ENCODE data around the gene ANO3.
A peak's percentile ranks its signal among the peaks of the same experiment; 100 is the strongest.

Gene ANO3

GRCh38 chr11:26649884-26650283, 318.0 kb downstream of the ANO3 start:
- DNase-seq = peak; percentile 86

GRCh38 chr11:26651916-26652315, 320.0 kb downstream of the ANO3 start:
- no peak for DNase-seq

GRCh38 chr11:26655287-26655686, 323.4 kb downstream of the ANO3 start:
- no peak for DNase-seq

GRCh38 chr11:26662916-26663315, 331.0 kb downstream of the ANO3 start:
- no peak for DNase-seq

GRCh38 chr11:26665036-26665435, 333.1 kb downstream of the ANO3 start:
- DNase-seq = no peak

- no peak for DNase-seq
Observed at GRCh38 chr11:26665946-26666345, 334.0 kb downstream of the ANO3 start.

- DNase-seq = no peak
Observed at GRCh38 chr11:26675233-26675928, 343.5 kb downstream of the ANO3 start.

GRCh38 chr11:26676641-26677040, 344.7 kb downstream of the ANO3 start:
- no peak for DNase-seq

- DNase-seq = no peak
Observed at GRCh38 chr11:26677566-26677965, 345.6 kb downstream of the ANO3 start.

- DNase-seq = no peak
Observed at GRCh38 chr11:26687351-26687750, 355.4 kb downstream of the ANO3 start.

GRCh38 chr11:26688701-26689100, 356.8 kb downstream of the ANO3 start:
- no peak for DNase-seq

- DNase-seq = no peak
Observed at GRCh38 chr11:26696330-26696729, 364.4 kb downstream of the ANO3 start.

- no peak for DNase-seq
Observed at GRCh38 chr11:26698224-26698623, 366.3 kb downstream of the ANO3 start.

GRCh38 chr11:26700574-26701235, 368.8 kb downstream of the ANO3 start:
- peak; percentile 60 for DNase-seq

GRCh38 chr11:26702406-26702805, 370.5 kb downstream of the ANO3 start:
- DNase-seq = no peak

- DNase-seq = no peak
Observed at GRCh38 chr11:26703411-26704191, 371.7 kb downstream of the ANO3 start.

- DNase-seq = no peak
Observed at GRCh38 chr11:26704249-26704648, 372.3 kb downstream of the ANO3 start.

- DNase-seq = no peak
Observed at GRCh38 chr11:26706181-26706580, 374.3 kb downstream of the ANO3 start.

GRCh38 chr11:26708736-26709456, 377.0 kb downstream of the ANO3 start:
- DNase-seq = peak; percentile 22

GRCh38 chr11:26710489-26710888, 378.6 kb downstream of the ANO3 start:
- no peak for DNase-seq

- no peak for DNase-seq
Observed at GRCh38 chr11:26712497-26712896, 380.6 kb downstream of the ANO3 start.

Data from eye (tissue), 1 donor.